Erythroblast (primary cell): ENCODE measurements around the gene ST8SIA6.

ENCODE experiments used
- GATA1 ChIP-seq: IDR thresholded peaks from 2 replicates; pipeline ENCODE4 v1.6.1; 2011; ENCODE audit warnings: low read depth, mild to moderate bottlenecking, control low read depth, low read length, moderate library complexity
- POLR2A ChIP-seq: IDR thresholded peaks from 2 replicates; pipeline ENCODE4 v1.6.1; 2011; ENCODE audit warnings: mild to moderate bottlenecking, low read length

- no peak for TF ChIP-seq POLR2A
- no peak for TF ChIP-seq GATA1
These were observed 47.3 kb downstream of the ST8SIA6 start for GRCh38 chr10:17407047-17407446.
